HepG2 (cell line): Measurements from ENCODE around the gene CPNE1.

Experiments used
- CTCF ChIP-seq: sonication (generic); formaldehyde crosslinking; IDR thresholded peaks from 2 replicates; pipeline ENCODE4 v1.5.0; 2020; ENCODE audit warnings: mild to moderate bottlenecking, missing genetic modification reagents, moderate library complexity
- TF ChIP-seq, protein P1 (sequence below): sonication (generic); formaldehyde crosslinking; IDR thresholded peaks from 2 replicates; pipeline ENCODE4 v1.4.0; 2020; ENCODE audit warnings: mild to moderate bottlenecking, missing genetic modification reagents

DNA sequence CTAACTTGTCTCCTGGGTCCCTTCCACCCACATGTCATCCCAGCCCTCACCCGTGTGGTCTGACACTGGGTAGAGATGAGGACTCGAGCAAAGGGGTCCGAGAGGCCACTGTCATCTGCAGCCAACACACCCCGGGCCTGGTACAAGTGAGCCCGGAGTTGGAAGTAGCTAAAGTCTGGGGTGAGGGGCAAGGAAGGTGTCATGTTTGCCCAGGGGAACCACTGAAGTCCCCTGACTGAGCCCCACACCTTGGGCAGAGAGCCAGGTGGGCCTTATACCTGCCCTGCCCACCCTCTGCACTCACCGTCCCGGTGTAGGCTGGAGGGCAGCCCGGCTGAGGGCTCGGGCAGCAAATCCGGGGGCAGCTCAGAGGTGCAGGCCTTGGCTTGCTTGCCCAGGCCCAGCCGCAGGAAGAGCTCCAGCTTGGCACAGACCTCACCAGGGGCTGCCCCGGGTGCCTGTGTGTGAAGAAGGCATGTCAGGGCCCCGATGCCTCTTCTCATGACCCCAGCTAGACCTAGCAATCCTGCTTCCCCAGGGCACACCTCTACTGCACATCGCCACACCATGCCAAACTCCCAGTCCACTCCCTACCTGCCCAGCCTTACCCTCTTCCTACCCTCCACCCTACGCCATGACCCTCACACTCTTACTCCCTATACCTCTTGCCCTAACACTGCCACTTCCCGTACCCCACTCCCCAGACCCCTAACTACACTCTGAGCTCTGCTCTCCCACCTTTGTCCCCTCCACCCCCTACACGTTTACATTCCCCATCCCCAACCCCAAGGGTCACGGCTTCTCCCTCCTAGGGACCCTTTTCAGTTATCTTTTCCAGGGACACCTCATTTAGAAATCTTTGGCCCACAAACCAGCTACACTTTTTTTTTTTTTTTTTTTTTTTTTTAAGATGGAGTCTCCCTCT lies 80.8 kb downstream of the CPNE1 start:
- no peak for TF ChIP-seq CTCF (CRISPR knock-in tag)
- TF ChIP-seq, protein P1, sequence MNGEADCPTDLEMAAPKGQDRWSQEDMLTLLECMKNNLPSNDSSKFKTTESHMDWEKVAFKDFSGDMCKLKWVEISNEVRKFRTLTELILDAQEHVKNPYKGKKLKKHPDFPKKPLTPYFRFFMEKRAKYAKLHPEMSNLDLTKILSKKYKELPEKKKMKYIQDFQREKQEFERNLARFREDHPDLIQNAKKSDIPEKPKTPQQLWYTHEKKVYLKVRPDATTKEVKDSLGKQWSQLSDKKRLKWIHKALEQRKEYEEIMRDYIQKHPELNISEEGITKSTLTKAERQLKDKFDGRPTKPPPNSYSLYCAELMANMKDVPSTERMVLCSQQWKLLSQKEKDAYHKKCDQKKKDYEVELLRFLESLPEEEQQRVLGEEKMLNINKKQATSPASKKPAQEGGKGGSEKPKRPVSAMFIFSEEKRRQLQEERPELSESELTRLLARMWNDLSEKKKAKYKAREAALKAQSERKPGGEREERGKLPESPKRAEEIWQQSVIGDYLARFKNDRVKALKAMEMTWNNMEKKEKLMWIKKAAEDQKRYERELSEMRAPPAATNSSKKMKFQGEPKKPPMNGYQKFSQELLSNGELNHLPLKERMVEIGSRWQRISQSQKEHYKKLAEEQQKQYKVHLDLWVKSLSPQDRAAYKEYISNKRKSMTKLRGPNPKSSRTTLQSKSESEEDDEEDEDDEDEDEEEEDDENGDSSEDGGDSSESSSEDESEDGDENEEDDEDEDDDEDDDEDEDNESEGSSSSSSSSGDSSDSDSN (CRISPR knock-in tag) = no peak
